IMR-90 (cell line): ENCODE results near the gene NARS2. TPM values are rescaled to one million over a fixed set of nuclear protein-coding genes. Genes with fewer than 3 reads are reported as not detected.

Source experiments
- ATAC-seq: fragments of 200-7000 bp; cut with Tn5 transposase; 2 replicates; pipeline ENCODE4 v1.9.1; 2020; ENCODE audit warnings: low read depth, mild to moderate bottlenecking, moderate library complexity
- BruUV-seq: library from RNA; stranded (reverse); fragments of 400-500 nt; replicated peaks from 2 replicates; lab custom pipeline; 2021; lab: Mats Ljungman, UMichigan
- CTCF ChIA-PET: fragments of 300-600 bp; formaldehyde crosslinking; extraction: SDS; loops from one replicate; lab custom pipeline; 2021; ENCODE audit warnings: antibody characterized with exemption; lab: Yijun Ruan, JAX
- POLR2A ChIA-PET: fragments of 300-600 bp; sonication (Branson Sonifier 250); formaldehyde crosslinking; loops from one replicate; lab custom pipeline; 2022; ENCODE audit warnings: antibody characterized with exemption; ENCODE audit not compliant: unreplicated experiment; lab: Charles Lee
- DNase-seq: peaks from one replicate; pipeline ENCODE4 v3.0.0; 2013
- H2AFZ ChIP-seq: replicated peaks from 2 replicates; pipeline ENCODE3; 2013; ENCODE audit warnings: low read length, mild to moderate bottlenecking; ENCODE audit not compliant: poor library complexity
- H2AK5ac ChIP-seq: 2 replicates; pipeline ENCODE4 v1.6.1; 2013; ENCODE audit warnings: low read depth, low read length, inconsistent platforms
- H2AK9ac ChIP-seq: replicated peaks from 2 replicates; pipeline ENCODE3; 2013; ENCODE audit warnings: mild to moderate bottlenecking, low read depth, low read length, moderate library complexity; ENCODE audit not compliant: poor library complexity
- H2BK120ac ChIP-seq: 2 replicates; pipeline ENCODE4 v1.6.1; 2013; ENCODE audit warnings: low read depth, low read length, inconsistent platforms
- H2BK15ac ChIP-seq: 3 replicates; pipeline ENCODE4 v1.6.1; 2013; ENCODE audit warnings: low read depth, low read length, inconsistent platforms
- H2BK20ac ChIP-seq: 2 replicates; pipeline ENCODE4 v1.6.1; 2013; ENCODE audit warnings: low read depth, mild to moderate bottlenecking, inconsistent platforms, low read length, moderate library complexity
- H2BK5ac ChIP-seq: 2 replicates; pipeline ENCODE4 v1.6.1; 2013; ENCODE audit warnings: mild to moderate bottlenecking, low read depth, low read length, inconsistent platforms; ENCODE audit not compliant: poor library complexity, severe bottlenecking
- H3K14ac ChIP-seq: replicated peaks from 2 replicates; pipeline ENCODE4 v1.6.1; 2013; ENCODE audit warnings: low read depth, low read length, inconsistent platforms
- H3K18ac ChIP-seq: 2 replicates; pipeline ENCODE4 v1.6.1; 2013; ENCODE audit warnings: low read depth, low read length, control low read depth
- H3K23ac ChIP-seq: 2 replicates; pipeline ENCODE4 v1.6.1; 2013; ENCODE audit warnings: low read depth, low read length, inconsistent platforms
- H3K27ac ChIP-seq: 2 replicates; pipeline ENCODE4 v1.5.1; 2013; ENCODE audit warnings: mild to moderate bottlenecking, control low read depth, low read length; ENCODE audit not compliant: insufficient read depth
- H3K27me3 ChIP-seq: 2 replicates; pipeline ENCODE4 v1.6.1; 2013; ENCODE audit warnings: low read length; ENCODE audit not compliant: control insufficient read depth, insufficient read depth
- H3K36me3 ChIP-seq: 2 replicates; pipeline ENCODE4 v1.6.1; 2013; ENCODE audit warnings: low read length, mixed read lengths; ENCODE audit not compliant: control insufficient read depth, insufficient read depth
- H3K4ac ChIP-seq: 2 replicates; pipeline ENCODE4 v1.6.1; 2013; ENCODE audit warnings: low read depth, low read length, inconsistent platforms
- H3K4me1 ChIP-seq: 2 replicates; pipeline ENCODE4 v1.6.1; 2013; ENCODE audit warnings: low read length, mixed read lengths; ENCODE audit not compliant: control insufficient read depth, insufficient read depth
- H3K4me2 ChIP-seq: 2 replicates; pipeline ENCODE4 v1.6.1; 2013; ENCODE audit warnings: low read depth, mild to moderate bottlenecking, control low read depth, low read length, moderate library complexity
- H3K4me3 ChIP-seq: 2 replicates; pipeline ENCODE4 v1.5.1; 2013; ENCODE audit warnings: low read depth, mild to moderate bottlenecking, control low read depth, low read length, moderate library complexity; ENCODE audit not compliant: insufficient read depth
- H3K56ac ChIP-seq: 2 replicates; pipeline ENCODE4 v1.6.1; 2013; ENCODE audit warnings: low read length, inconsistent platforms; ENCODE audit not compliant: insufficient read depth; ENCODE audit errors: extremely low read depth
- H3K79me1 ChIP-seq, 2 experiments: 2 replicates each; pipeline ENCODE4 v1.6.1; 2013; ENCODE audit warnings: low read length in 2 of 2, inconsistent platforms in 1 of 2, low read depth in 1 of 2
- H3K9ac ChIP-seq: 2 replicates; pipeline ENCODE4 v1.6.1; 2013; ENCODE audit warnings: low read depth, low read length, control low read depth
- H3K9me1 ChIP-seq: 2 replicates; pipeline ENCODE4 v1.6.1; 2013; ENCODE audit warnings: low read length, inconsistent platforms; ENCODE audit not compliant: insufficient read depth
- H3K9me3 ChIP-seq: 2 replicates; pipeline ENCODE4 v1.6.1; 2013; ENCODE audit warnings: low read length; ENCODE audit not compliant: control insufficient read depth, insufficient read depth
- H4K20me1 ChIP-seq: 2 replicates; pipeline ENCODE4 v1.6.1; 2013; ENCODE audit warnings: low read length, inconsistent platforms; ENCODE audit not compliant: insufficient read depth
- H4K5ac ChIP-seq: 2 replicates; pipeline ENCODE4 v1.6.1; 2013; ENCODE audit warnings: mild to moderate bottlenecking, low read depth, low read length, control low read depth
- H4K8ac ChIP-seq, 2 experiments: 2 replicates each; pipeline ENCODE4 v1.6.1; 2013; ENCODE audit warnings: low read depth in 2 of 2, low read length in 2 of 2, control low read depth in 1 of 2, inconsistent platforms in 1 of 2
- H4K91ac ChIP-seq: 2 replicates; pipeline ENCODE4 v1.6.1; 2013; ENCODE audit warnings: low read depth, low read length, inconsistent platforms; ENCODE audit not compliant: insufficient read depth
- BHLHE40 ChIP-seq: fragments of 150-350 bp; IDR thresholded peaks from 2 replicates; pipeline ENCODE4 v1.6.1; 2016; ENCODE audit warnings: mild to moderate bottlenecking, low read depth, low read length
- CEBPB ChIP-seq: IDR thresholded peaks from 2 replicates; pipeline ENCODE4 v1.6.1; 2012; ENCODE audit warnings: low read depth, low read length, improper control_type of control experiment
- FOS ChIP-seq: fragments of 150-350 bp; IDR thresholded peaks from 2 replicates; pipeline ENCODE4 v1.6.1; 2016; ENCODE audit warnings: low read depth, low read length
- MAFK ChIP-seq: IDR thresholded peaks from 2 replicates; pipeline ENCODE4 v1.6.1; 2012; ENCODE audit warnings: low read depth, low read length, improper control_type of control experiment
- MAZ ChIP-seq: IDR thresholded peaks from 2 replicates; pipeline ENCODE4 v1.6.1; 2012; ENCODE audit warnings: low read depth, mild to moderate bottlenecking, low read length, improper control_type of control experiment, moderate library complexity, borderline replicate concordance
- MXI1 ChIP-seq: IDR thresholded peaks from 2 replicates; pipeline ENCODE4 v1.6.1; 2012; ENCODE audit warnings: low read depth, mild to moderate bottlenecking, low read length, moderate library complexity, borderline replicate concordance
- NFE2L2 ChIP-seq: fragments of 150-350 bp; IDR thresholded peaks from 2 replicates; pipeline ENCODE4 v1.6.1; 2016; ENCODE audit warnings: low read depth, mild to moderate bottlenecking, low read length
- POLR2A ChIP-seq: IDR thresholded peaks from 2 replicates; pipeline ENCODE4 v1.6.1; 2012; ENCODE audit warnings: mild to moderate bottlenecking, low read depth, low read length
- RAD21 ChIP-seq: IDR thresholded peaks from 2 replicates; pipeline ENCODE4 v1.6.1; 2012; ENCODE audit warnings: low read length, improper control_type of control experiment
- RCOR1 ChIP-seq: IDR thresholded peaks from 2 replicates; pipeline ENCODE4 v1.6.1; 2012; ENCODE audit warnings: mild to moderate bottlenecking, low read length, improper control_type of control experiment; ENCODE audit not compliant: insufficient replicate concordance
- WGBS, 2 experiments: methylation state at CpG; one replicate each; pipeline versions ENCODE4 v1.1.5 to v1.1.7; 2013; ENCODE audit warnings: missing lambda C conversion rate in 2 of 2; ENCODE audit not compliant: insufficient read length in 1 of 2; ENCODE audit errors: extremely low coverage in 2 of 2; 5-methylcytosine and 5-hydroxymethylcytosine counted together
- dilution Hi-C: fragments of 300-500 bp; cut with HindIII; formaldehyde crosslinking; loops from one replicate; pipeline ENCODE4 v1.14.3; 2018; ENCODE audit warnings: low sequenced_read_pairs; ENCODE audit not compliant: unreplicated experiment
- in situ Hi-C: fragments of 300-500 bp; cut with MboI; formaldehyde crosslinking; loops from 3 replicates; pipeline ENCODE4 v1.14.3; 2019; ENCODE audit warnings: low sequenced_read_pairs, inconsistent platforms, mixed read lengths
- intact Hi-C: fragments of 100-400 bp; cut with micrococcal nuclease; formaldehyde crosslinking; loops from 2 replicates; pipeline ENCODE4 v1.10.0; 2022
- polyA plus RNA-seq, 3 experiments: library from polyadenylated mRNA; depleted of rRNA; stranded (reverse); fragments of >200 nt; gene quantifications; 2 replicates each; pipeline ENCODE4 v1.2.3, GENCODE V29; 2012; ENCODE audit warnings: low replicate concordance in 1 of 3
- total RNA-seq: library from RNA; depleted of rRNA; stranded (reverse); fragments of >200 nt; gene quantifications from 2 replicates; pipeline ENCODE4 v1.2.3, GENCODE V29; 2012
- TF ChIP-seq, protein P1 (sequence below): conservative IDR thresholded peaks from 2 replicates; pipeline ENCODE4 v1.5.1; 2012; ENCODE audit warnings: mild to moderate bottlenecking, low read depth, low read length, improper control_type of control experiment
- TF ChIP-seq, protein P2 (sequence below): fragments of 150-350 bp; IDR thresholded peaks from 2 replicates; pipeline ENCODE4 v1.6.1; 2017; ENCODE audit warnings: mild to moderate bottlenecking, antibody characterized with exemption, low read length, low read depth

The NARS2 gene
- total and polyA plus RNA-seq, 2 of the 4 experiments (the other 2 are of a cell fraction) = 8.0 to 15.8 TPM

DNA sequence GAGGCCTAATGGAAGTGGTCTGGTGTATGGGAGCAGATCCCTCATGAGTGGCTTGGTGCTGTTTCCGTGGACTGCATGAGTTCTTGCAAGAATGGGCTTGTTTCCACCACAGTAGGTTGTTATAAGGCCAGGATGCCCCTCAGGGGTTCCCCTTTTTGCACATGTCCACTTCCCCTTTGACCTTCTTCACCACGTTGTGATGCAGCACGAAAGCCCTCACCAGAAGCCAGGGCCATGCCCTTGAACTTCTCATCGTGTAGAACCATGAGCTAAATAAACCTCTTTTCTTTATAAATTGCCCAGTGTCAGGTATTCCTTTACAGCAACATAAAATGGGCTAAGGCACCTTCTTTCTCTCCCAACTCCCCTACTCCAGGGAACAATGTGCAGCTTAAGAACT, 2.8 kb upstream of the NARS2 start:
- no peak overlapping the region for H2AK5ac ChIP-seq
- intact Hi-C loops (no loop called here), dilution Hi-C loops (no loop called here), in situ Hi-C loops (no loop called here)
- H2BK5ac ChIP-seq = no peak overlapping the region
- H3K14ac ChIP-seq = no peak overlapping the region
- BruUV-seq = no TSS peak
- H4K91ac ChIP-seq = no peak overlapping the region
- ChIA-PET CTCF (no interaction called here), POLR2A (no interaction called here)
- H3K9me3 ChIP-seq = peaks cover 2% of the 10 kb centered on the region; the same call in 1 of the 2 replicates
- no peak overlapping the region for H3K4me3 ChIP-seq
- H4K20me1 ChIP-seq = no peaks in the 10 kb centered on the region
- H3K79me1 ChIP-seq = peaks cover 14 to 15% of the 10 kb centered on the region in 2 experiments
- H3K9ac ChIP-seq = no peak overlapping the region
- TF ChIP-seq BHLHE40 (no peak), NFE2L2 (no peak), MXI1 (no peak), FOS (no peak), RCOR1 (no peak), RAD21 (no peak), POLR2A (no peak), MAFK (no peak), CEBPB (no peak), MAZ (no peak)
- TF ChIP-seq, protein P1, sequence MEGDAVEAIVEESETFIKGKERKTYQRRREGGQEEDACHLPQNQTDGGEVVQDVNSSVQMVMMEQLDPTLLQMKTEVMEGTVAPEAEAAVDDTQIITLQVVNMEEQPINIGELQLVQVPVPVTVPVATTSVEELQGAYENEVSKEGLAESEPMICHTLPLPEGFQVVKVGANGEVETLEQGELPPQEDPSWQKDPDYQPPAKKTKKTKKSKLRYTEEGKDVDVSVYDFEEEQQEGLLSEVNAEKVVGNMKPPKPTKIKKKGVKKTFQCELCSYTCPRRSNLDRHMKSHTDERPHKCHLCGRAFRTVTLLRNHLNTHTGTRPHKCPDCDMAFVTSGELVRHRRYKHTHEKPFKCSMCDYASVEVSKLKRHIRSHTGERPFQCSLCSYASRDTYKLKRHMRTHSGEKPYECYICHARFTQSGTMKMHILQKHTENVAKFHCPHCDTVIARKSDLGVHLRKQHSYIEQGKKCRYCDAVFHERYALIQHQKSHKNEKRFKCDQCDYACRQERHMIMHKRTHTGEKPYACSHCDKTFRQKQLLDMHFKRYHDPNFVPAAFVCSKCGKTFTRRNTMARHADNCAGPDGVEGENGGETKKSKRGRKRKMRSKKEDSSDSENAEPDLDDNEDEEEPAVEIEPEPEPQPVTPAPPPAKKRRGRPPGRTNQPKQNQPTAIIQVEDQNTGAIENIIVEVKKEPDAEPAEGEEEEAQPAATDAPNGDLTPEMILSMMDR = no peak
- TF ChIP-seq, protein P2, sequence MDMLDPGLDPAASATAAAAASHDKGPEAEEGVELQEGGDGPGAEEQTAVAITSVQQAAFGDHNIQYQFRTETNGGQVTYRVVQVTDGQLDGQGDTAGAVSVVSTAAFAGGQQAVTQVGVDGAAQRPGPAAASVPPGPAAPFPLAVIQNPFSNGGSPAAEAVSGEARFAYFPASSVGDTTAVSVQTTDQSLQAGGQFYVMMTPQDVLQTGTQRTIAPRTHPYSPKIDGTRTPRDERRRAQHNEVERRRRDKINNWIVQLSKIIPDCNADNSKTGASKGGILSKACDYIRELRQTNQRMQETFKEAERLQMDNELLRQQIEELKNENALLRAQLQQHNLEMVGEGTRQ = no peak
- no CpG with 5 or more reads among the region's 4 CpGs for WGBS, 2 experiments
- no peak overlapping the region for H3K27ac ChIP-seq
- H2BK15ac ChIP-seq = no peak overlapping the region
- no peak overlapping the region for H3K4me2 ChIP-seq
- no peak overlapping the region for H4K8ac ChIP-seq
- no peaks in the 10 kb centered on the region for H3K27me3 ChIP-seq
- no peak for DNase-seq
- H2AFZ ChIP-seq = no peak overlapping the region
- no peak overlapping the region for H3K56ac ChIP-seq
- no peak overlapping the region for H2BK120ac ChIP-seq
- H2BK20ac ChIP-seq = no peak overlapping the region
- H3K4me1 ChIP-seq = no peaks in the 10 kb centered on the region
- no peaks in the 10 kb centered on the region for H3K36me3 ChIP-seq
- H3K18ac ChIP-seq = no peak overlapping the region
- no peak overlapping the region for H2AK9ac ChIP-seq
- no peak overlapping the region for H4K5ac ChIP-seq
- no peak overlapping the region for H3K4ac ChIP-seq
- H3K23ac ChIP-seq = no peak overlapping the region
- no peak for ATAC-seq
- 0 out of 2 replicates have a peak, but pooled peaks cover 4% of the 10 kb centered on the region for H3K9me1 ChIP-seq
